ENCODE measurements around the gene CLCN1. TPM values are rescaled to one million over a fixed set of nuclear protein-coding genes. Genes with fewer than 3 reads are reported as not detected.

The CLCN1 gene
- total and polyA plus RNA-seq, 12 donors = under 0.01 to 0.32 (median 0.12) TPM; not detected in 8

DNA sequence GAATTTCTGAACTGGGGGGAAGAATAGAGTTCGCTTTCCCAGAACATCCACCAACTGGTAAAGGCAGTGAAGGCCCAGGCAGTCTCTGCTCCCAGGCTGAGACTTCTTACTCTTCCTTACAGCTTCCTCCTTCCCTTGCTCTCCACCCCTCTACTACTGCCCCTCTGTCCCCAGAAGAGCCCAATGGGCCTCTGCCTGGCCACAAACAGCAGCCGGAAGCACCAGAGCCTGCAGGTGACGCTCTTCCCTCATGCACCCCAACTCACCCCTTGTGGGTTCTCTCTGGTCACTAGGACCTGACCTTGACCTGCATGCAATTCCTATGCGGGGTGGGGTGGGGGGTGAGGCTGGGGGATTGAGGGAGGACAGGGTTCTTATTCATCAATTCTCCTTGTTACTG is 30.1 kb downstream of the CLCN1 start:
- Histone ChIP-seq H3K9me3 (replicated peaks in 1 of 3) (no peaks in the 10 kb centered on the region), H3K4me1 (replicated peaks in 1 of 2) (peaks cover 0 to 5% of the 10 kb centered on the region in 2 donors), H3K4me3 (no peak overlapping the region), H3K36me3 (replicated peaks in 1 of 2) (no peaks in the 10 kb centered on the region), H3K27ac (no peak overlapping the region), H3K27me3 (no peaks in the 10 kb centered on the region)
- intact Hi-C loops (cut with DNase I) = no loop called here
- DNase-seq = no peak
- TF ChIP-seq POLR2A (IDR thresholded peaks at IDR 0.05) = no peak
- TF ChIP-seq, protein P1, sequence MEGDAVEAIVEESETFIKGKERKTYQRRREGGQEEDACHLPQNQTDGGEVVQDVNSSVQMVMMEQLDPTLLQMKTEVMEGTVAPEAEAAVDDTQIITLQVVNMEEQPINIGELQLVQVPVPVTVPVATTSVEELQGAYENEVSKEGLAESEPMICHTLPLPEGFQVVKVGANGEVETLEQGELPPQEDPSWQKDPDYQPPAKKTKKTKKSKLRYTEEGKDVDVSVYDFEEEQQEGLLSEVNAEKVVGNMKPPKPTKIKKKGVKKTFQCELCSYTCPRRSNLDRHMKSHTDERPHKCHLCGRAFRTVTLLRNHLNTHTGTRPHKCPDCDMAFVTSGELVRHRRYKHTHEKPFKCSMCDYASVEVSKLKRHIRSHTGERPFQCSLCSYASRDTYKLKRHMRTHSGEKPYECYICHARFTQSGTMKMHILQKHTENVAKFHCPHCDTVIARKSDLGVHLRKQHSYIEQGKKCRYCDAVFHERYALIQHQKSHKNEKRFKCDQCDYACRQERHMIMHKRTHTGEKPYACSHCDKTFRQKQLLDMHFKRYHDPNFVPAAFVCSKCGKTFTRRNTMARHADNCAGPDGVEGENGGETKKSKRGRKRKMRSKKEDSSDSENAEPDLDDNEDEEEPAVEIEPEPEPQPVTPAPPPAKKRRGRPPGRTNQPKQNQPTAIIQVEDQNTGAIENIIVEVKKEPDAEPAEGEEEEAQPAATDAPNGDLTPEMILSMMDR (IDR thresholded peaks at IDR 0.05) = no peak
- 64 to 79% (median 72%) methylated on average over 4 of the region's 4 CpGs for WGBS, 4 donors

DNA sequence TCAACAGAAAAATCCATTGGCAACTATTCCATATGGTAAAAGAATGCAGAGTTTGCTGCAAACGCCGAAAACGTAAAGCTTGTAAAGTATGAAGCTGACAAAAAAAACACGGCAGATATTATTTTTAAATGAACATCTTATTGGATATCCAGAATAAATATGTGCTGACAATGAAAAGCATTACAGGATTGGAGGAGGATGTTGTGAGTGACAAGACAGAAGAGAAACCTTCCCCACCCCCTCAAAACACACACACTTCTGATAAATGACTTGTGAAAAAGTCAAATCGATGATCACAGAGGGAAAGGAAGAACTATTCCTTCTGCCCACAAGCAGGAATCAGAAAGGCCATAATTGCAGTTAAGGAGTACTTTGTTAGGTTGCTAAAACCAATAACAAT is 32.0 kb downstream of the CLCN1 start:
- 57 to 70% (median 66%) methylated on average over 5 of the region's 5 CpGs for WGBS, 4 donors
- Histone ChIP-seq H3K36me3 (replicated peaks in 1 of 2) (no peaks in the 10 kb centered on the region), H3K9me3 (replicated peaks in 1 of 3) (no peaks in the 10 kb centered on the region), H3K27me3 (no peaks in the 10 kb centered on the region), H3K4me3 (no peak overlapping the region), H3K4me1 (replicated peaks in 1 of 2) (peaks cover 0 to 5% of the 10 kb centered on the region in 2 donors), H3K27ac (no peak overlapping the region)
- intact Hi-C loops (cut with DNase I) = no loop called here
- DNase-seq = no peak
- TF ChIP-seq, protein P1 (IDR thresholded peaks at IDR 0.05) = no peak
- TF ChIP-seq POLR2A (IDR thresholded peaks at IDR 0.05) = no peak

DNA sequence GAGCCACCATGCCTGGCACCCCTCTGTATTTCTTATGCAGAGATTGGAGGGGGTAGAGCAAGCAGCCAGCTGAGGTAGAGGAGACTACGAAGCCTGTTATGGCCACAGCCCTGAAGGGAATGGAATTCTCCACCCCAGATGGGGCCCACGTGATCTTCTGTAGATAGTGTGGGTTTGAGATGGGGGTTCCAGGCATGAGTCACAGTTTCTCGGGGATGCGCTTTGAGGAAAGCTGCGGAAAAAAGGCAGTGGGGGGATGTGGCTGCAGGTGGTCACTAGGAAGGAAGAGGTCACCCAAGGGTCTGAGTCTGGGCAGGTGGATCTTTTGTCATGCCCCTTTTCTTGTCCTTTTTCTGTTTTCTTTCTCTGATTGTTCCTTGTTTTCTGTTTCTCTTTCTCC is 35.1 kb downstream of the CLCN1 start:
- intact Hi-C loops (cut with DNase I) = no loop called here
- no peaks in the 10 kb centered on the region for H3K9me3 ChIP-seq (replicated peaks in 1 of 3)
- no peak overlapping the region for H3K4me3 ChIP-seq
- no peaks in the 10 kb centered on the region for H3K27me3 ChIP-seq
- no peak for DNase-seq
- 76 to 79% (median 77%) methylated on average over 5 of the region's 5 CpGs for whole genome bisulfite sequencing, 4 donors
- TF ChIP-seq, protein P1 (IDR thresholded peaks at IDR 0.05) = no peak
- TF ChIP-seq POLR2A (IDR thresholded peaks at IDR 0.05) = no peak
- no peak overlapping the region for H3K27ac ChIP-seq
- no peaks in the 10 kb centered on the region for H3K36me3 ChIP-seq (replicated peaks in 1 of 2)
- no peaks in the 10 kb centered on the region for H3K4me1 ChIP-seq (replicated peaks in 1 of 2)

DNA sequence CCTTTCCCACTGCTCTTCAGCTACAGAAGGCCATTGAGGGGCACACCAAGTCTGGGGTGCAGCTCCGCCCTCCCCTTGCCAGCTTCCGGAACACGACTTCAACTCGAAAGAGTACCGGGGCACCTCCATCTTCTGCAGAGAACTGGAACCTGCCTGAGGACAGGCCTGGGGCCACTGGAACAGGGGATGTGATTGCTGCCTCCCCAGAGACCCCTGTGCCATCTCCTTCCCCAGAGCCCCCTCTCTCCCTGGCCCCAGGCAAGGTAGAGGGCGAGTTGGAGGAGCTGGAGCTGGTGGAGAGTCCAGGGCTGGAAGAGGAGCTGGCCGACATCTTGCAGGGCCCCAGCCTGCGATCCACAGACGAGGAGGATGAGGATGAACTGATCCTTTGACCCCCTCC is 35.7 kb downstream of the CLCN1 start:
- H3K4me3 ChIP-seq = no peak overlapping the region
- H3K36me3 ChIP-seq (replicated peaks in 1 of 2) = no peaks in the 10 kb centered on the region
- H3K9me3 ChIP-seq (replicated peaks in 1 of 3) = no peaks in the 10 kb centered on the region
- intact Hi-C loops (cut with DNase I) = no loop called here
- H3K27me3 ChIP-seq = no peaks in the 10 kb centered on the region
- H3K27ac ChIP-seq = no peak overlapping the region
- no peak for DNase-seq
- WGBS, 4 donors = 86 to 95% (median 87%) methylated on average over 5 to 9 of the region's 9 CpGs
- no peak for TF ChIP-seq POLR2A (IDR thresholded peaks at IDR 0.05)
- TF ChIP-seq, protein P1 (IDR thresholded peaks at IDR 0.05) = no peak
- H3K4me1 ChIP-seq (replicated peaks in 1 of 2) = no peaks in the 10 kb centered on the region
